ENCODE results near the gene USHBP1.

DNA sequence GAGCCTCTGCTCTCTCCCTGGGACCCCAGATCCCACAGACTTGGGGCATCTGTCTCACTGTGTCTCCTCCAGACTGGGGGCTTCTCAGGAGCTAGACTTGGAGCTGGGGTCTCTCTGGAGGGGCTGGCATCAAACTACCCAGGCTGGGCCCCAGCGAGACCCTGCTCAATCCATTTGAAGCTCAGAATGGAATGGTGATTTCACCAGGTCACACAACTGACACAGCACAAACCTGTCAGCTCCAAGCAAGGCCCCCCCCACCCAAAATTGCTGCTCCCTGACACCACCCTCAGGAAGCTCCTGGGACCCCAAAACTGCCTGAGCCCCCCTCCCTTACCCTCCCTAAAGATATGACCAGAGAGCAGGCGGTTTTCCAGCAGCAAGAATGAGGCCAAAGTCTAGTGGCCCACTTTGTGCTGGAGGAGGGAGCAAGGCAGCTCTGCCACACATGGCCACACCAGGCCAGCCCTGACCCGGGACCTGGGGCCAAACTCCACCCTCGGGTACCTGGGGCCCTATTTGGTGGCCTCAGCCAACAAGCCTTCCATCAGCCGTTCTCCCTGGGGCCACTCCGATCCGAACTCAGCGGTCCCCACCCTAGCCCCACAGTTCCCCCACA, 21.2 kb downstream of the USHBP1 start:
- no peak for TF ChIP-seq POLR2A (IDR thresholded peaks at IDR 0.05; ENCODE audit: low read depth, low read length)
- TF ChIP-seq POLR2AphosphoS5 (IDR thresholded peaks at IDR 0.05; ENCODE audit: low read depth, low read length) = no peak
- TF ChIP-seq TAF1 (IDR thresholded peaks at IDR 0.05; ENCODE audit: low read depth, low read length) = no peak
- TF ChIP-seq SPI1 (IDR thresholded peaks at IDR 0.05; ENCODE audit: low read depth, low read length) = no peak
- TF ChIP-seq POU2F2 (IDR thresholded peaks at IDR 0.05; ENCODE audit: low read depth, low read length) = no peak
- no peak for TF ChIP-seq PAX5 (IDR thresholded peaks at IDR 0.05; ENCODE audit: insufficient read depth, low read length, severe bottlenecking)

All from GM12891 (cell line).